A673 (cell line): Measurements from ENCODE around the gene SELENOT. TPM values are rescaled to one million over a fixed set of nuclear protein-coding genes. Genes with fewer than 3 reads are reported as not detected.

ENCODE experiments used
- BruUV-seq: library from RNA; stranded (reverse); fragments of 400-500 nt; replicated peaks from 2 replicates; lab custom pipeline; 2021; lab: Mats Ljungman, UMichigan
- CTCF ChIA-PET: fragments of 300-600 bp; sonication (Branson Sonifier 250); formaldehyde crosslinking; loops from one replicate; lab custom pipeline; 2022; ENCODE audit warnings: antibody characterized with exemption; lab: Charles Lee
- POLR2A ChIA-PET: fragments of 300-600 bp; sonication (Branson Sonifier 250); formaldehyde crosslinking; loops from one replicate; lab custom pipeline; 2022; ENCODE audit warnings: antibody characterized with exemption; ENCODE audit not compliant: low non-redundant PET; lab: Charles Lee
- DNase-seq: peaks from one replicate; pipeline ENCODE4 v3.0.0-alpha.2; 2015; ENCODE audit warnings: low spot score
- H3K27ac ChIP-seq: fragments of 200-600 bp; sonication (generic); 2 replicates; pipeline ENCODE4 v1.5.1; 2016; ENCODE audit warnings: mixed run types, low read depth, mild to moderate bottlenecking, mixed read lengths, antibody characterized with exemption, low read length; ENCODE audit not compliant: poor library complexity, severe bottlenecking
- H3K27me3 ChIP-seq: fragments of 200-600 bp; sonication (generic); replicated peaks from 2 replicates; pipeline ENCODE4 v1.6.1; 2017; ENCODE audit warnings: mixed run types, low read depth, mild to moderate bottlenecking, mixed read lengths, antibody characterized with exemption, low read length; ENCODE audit not compliant: insufficient read depth, poor library complexity
- H3K36me3 ChIP-seq: fragments of 200-600 bp; sonication (generic); 2 replicates; pipeline ENCODE4 v1.6.1; 2016; ENCODE audit warnings: mixed run types, mild to moderate bottlenecking, mixed read lengths, antibody characterized with exemption, low read length; ENCODE audit not compliant: insufficient read depth, poor library complexity, severe bottlenecking
- H3K4me1 ChIP-seq: fragments of 200-600 bp; sonication (generic); 2 replicates; pipeline ENCODE4 v1.6.1; 2017; ENCODE audit warnings: mixed run types, mild to moderate bottlenecking, mixed read lengths, antibody characterized with exemption, low read length; ENCODE audit not compliant: insufficient read depth, poor library complexity, severe bottlenecking
- H3K4me3 ChIP-seq: fragments of 200-600 bp; sonication (generic); 2 replicates; pipeline ENCODE4 v1.5.1; 2016; ENCODE audit warnings: low read depth, mixed run types, mild to moderate bottlenecking, mixed read lengths, low read length; ENCODE audit not compliant: poor library complexity, severe bottlenecking
- H3K9me3 ChIP-seq: fragments of 200-600 bp; sonication (generic); 2 replicates; pipeline ENCODE4 v1.6.1; 2016; ENCODE audit warnings: mixed run types, low read depth, mild to moderate bottlenecking, mixed read lengths, antibody characterized with exemption, low read length; ENCODE audit not compliant: poor library complexity, severe bottlenecking
- CTCF ChIP-seq: fragments of 300-800, 200-600 bp; sonication (generic); conservative IDR thresholded peaks from 2 replicates; pipeline ENCODE4 v1.5.1; 2017; ENCODE audit warnings: low read depth, mild to moderate bottlenecking, antibody characterized with exemption, low read length, moderate library complexity, mixed read lengths
- EZH2 ChIP-seq: fragments of 200-600 bp; sonication (generic); IDR thresholded peaks from 2 replicates; pipeline ENCODE4 v1.6.1; 2017; ENCODE audit warnings: borderline replicate concordance, low read depth, mild to moderate bottlenecking, mixed read lengths, antibody characterized with exemption, low read length; ENCODE audit not compliant: poor library complexity, severe bottlenecking
- intact Hi-C: fragments of 100-400 bp; cut with micrococcal nuclease; formaldehyde crosslinking; loops from one replicate; pipeline ENCODE4 v1.10.0; 2022; ENCODE audit not compliant: unreplicated experiment
- total RNA-seq: library from RNA; stranded (reverse); gene quantifications from 2 replicates; pipeline ENCODE4 v1.2.3, GENCODE V29; 2021

The SELENOT gene
- total RNA-seq, 1 experiment from 2014 or later, result 108 TPM

DNA sequence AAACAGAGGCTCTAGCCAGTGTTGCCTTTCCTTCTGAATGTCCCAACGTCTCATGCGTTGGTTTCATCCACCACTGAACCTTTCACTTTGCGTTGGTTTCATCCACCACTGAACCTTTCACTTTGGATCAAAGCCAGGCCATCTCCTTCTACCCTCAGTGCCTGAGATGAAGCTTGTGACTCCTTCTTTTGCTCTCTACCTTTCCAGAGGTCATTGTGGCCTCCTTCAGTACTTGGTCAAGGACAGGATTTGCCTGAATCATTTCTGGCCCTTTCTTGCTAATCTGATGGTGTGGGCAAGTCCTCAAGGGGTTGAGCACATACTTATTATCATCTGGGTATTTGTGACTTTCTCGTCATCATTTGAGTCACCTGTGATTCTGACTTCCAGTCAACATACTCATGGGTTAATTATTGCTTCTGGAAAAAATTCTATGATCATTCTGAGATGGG lies 50.0 kb downstream of the SELENOT start:
- no peak for DNase-seq
- POLR2A ChIA-PET, result no interaction called here
- Histone ChIP-seq H3K4me1 (no peaks in the 10 kb centered on the region), H3K36me3 (no peaks in the 10 kb centered on the region), H3K9me3 (no peaks in the 10 kb centered on the region), H3K27me3 (no peaks in the 10 kb centered on the region), H3K27ac (no peak overlapping the region), H3K4me3 (no peak overlapping the region)
- intact Hi-C loops, result no loop called here
- BruUV-seq, result no TSS peak
- TF ChIP-seq CTCF (no peak), EZH2 (no peak)
- CTCF ChIA-PET, result no interaction called here

- H3K4me1 ChIP-seq, result no peaks in the 10 kb centered on the region
- DNase-seq, result no peak
- ChIA-PET POLR2A (no interaction called here), CTCF (no interaction called here)
- no peak overlapping the region for H3K4me3 ChIP-seq
- H3K9me3 ChIP-seq, result no peaks in the 10 kb centered on the region
- no peaks in the 10 kb centered on the region for H3K27me3 ChIP-seq
- no TSS peak for BruUV-seq
- no peak overlapping the region for H3K27ac ChIP-seq
- no peaks in the 10 kb centered on the region for H3K36me3 ChIP-seq
- intact Hi-C loops, result no loop called here
- TF ChIP-seq EZH2, result no peak
These were observed 53.2 kb downstream of the SELENOT start for GRCh38 chr3:150656316-150656715.

DNA sequence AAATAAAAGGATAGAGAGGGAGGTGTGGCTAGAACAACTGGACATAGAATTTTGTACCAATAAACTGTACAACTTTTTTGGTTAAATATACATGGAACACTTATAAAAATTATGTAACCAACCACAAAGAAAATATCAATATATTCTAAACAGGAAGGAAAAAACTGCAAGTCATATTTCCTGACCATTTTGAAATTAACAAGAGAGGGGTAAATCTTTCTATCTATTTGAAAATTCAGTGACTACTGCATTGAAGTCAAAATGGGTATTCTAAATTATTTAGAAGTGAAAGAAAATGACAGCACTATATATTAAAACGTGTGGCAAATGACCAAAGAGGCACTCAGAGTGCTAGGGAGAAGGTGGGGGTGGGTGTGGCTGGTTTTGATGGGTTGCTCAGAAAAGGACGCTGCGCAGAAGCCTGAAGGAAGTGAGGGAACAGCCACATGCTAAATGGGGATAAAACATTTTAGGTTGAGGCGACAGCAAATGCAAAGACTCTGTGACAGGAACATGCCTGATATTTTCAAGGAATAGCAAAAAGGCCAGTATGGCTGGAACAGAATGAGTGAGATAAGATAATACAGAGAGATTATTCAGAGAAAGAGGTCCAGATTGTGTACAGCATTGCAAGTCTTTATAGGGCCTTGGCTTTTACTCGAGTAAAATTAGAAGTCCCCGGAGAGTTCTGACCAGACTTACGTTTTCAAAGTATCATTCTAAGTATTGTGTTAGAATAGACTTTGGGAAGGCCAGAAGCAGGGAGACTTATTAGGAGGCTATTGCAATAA lies 59.5 kb downstream of the SELENOT start:
- intact Hi-C loops, result no loop called here

GRCh38 chr3:150663461-150663860 lies 60.3 kb downstream of the SELENOT start:
- H3K36me3 ChIP-seq, result no peaks in the 10 kb centered on the region
- no peak overlapping the region for H3K27ac ChIP-seq
- H3K4me1 ChIP-seq, result no peaks in the 10 kb centered on the region
- intact Hi-C loops, result no loop called here
- no peak for TF ChIP-seq CTCF
- BruUV-seq, result no TSS peak
- H3K4me3 ChIP-seq, result no peak overlapping the region
- H3K27me3 ChIP-seq, result peaks cover 3% of the 10 kb centered on the region
- no peaks in the 10 kb centered on the region for H3K9me3 ChIP-seq
- POLR2A ChIA-PET, result no interaction called here
- CTCF ChIA-PET, result no interaction called here
- DNase-seq, result no peak

More for the DNA sequence above, 59.5 kb downstream of the SELENOT start:
- H3K4me3 ChIP-seq, result no peak overlapping the region
- CTCF ChIA-PET, result no interaction called here
- no peaks in the 10 kb centered on the region for H3K36me3 ChIP-seq
- POLR2A ChIA-PET, result no interaction called here
- DNase-seq, result no peak
- no TSS peak for BruUV-seq
- H3K27ac ChIP-seq, result no peak overlapping the region
- no peaks in the 10 kb centered on the region for H3K9me3 ChIP-seq
- no peaks in the 10 kb centered on the region for H3K4me1 ChIP-seq
- no peaks in the 10 kb centered on the region for H3K27me3 ChIP-seq
- TF ChIP-seq EZH2, result no peak
